Stimulated activated CD4-positive, alpha-beta T cell treated with anti-CD3 and anti-CD28 coated beads, TNF-alpha, amount 100 ng/mL, for 4 hours (primary cell): Measurements from ENCODE around the gene WWOX.

Experiments used
- DNase-seq, 3 experiments: peaks; one replicate each; pipeline ENCODE4 v3.0.0-alpha.2; 2020; ENCODE audit warnings: low read depth in 3 of 3

Gene WWOX

GRCh38 chr16:78353640-78354275, 254.3 kb downstream of the WWOX start:
- DNase-seq: no peak

GRCh38 chr16:78362524-78363135, 263.2 kb downstream of the WWOX start:
- DNase-seq: no peak

GRCh38 chr16:78363843-78364555, 264.5 kb downstream of the WWOX start:
- no peak for DNase-seq

GRCh38 chr16:78364556-78364880, 265.1 kb downstream of the WWOX start:
- DNase-seq: no peak

- no peak for DNase-seq
These were observed 265.9 kb downstream of the WWOX start for GRCh38 chr16:78365366-78365765.

GRCh38 chr16:78368121-78369102, 269.0 kb downstream of the WWOX start:
- no peak for DNase-seq

GRCh38 chr16:78372277-78372676, 272.8 kb downstream of the WWOX start:
- no peak for DNase-seq

- DNase-seq: no peak
These were observed 275.7 kb downstream of the WWOX start for GRCh38 chr16:78375055-78375679.

GRCh38 chr16:78376452-78376851, 277.0 kb downstream of the WWOX start:
- DNase-seq: no peak

- DNase-seq: no peak
These were observed 277.9 kb downstream of the WWOX start for GRCh38 chr16:78377312-78377711.

GRCh38 chr16:78381060-78381459, 281.6 kb downstream of the WWOX start:
- no peak for DNase-seq

GRCh38 chr16:78383118-78383517, 283.7 kb downstream of the WWOX start:
- DNase-seq: no peak

GRCh38 chr16:78385086-78385805, 285.8 kb downstream of the WWOX start:
- DNase-seq: no peak

GRCh38 chr16:78386557-78387324, 287.3 kb downstream of the WWOX start:
- no peak for DNase-seq

GRCh38 chr16:78389009-78389498, 289.6 kb downstream of the WWOX start:
- DNase-seq: no peak

GRCh38 chr16:78390092-78390491, 290.6 kb downstream of the WWOX start:
- DNase-seq: no peak

GRCh38 chr16:78390508-78391324, 291.3 kb downstream of the WWOX start:
- no peak for DNase-seq

- no peak for DNase-seq
These were observed 293.2 kb downstream of the WWOX start for GRCh38 chr16:78392585-78393195.

- DNase-seq: no peak
These were observed 295.6 kb downstream of the WWOX start for GRCh38 chr16:78395035-78395434.
